Bronchial epithelial cell (primary cell): ENCODE results near the gene DBF4B. TPM values are rescaled to one million over a fixed set of nuclear protein-coding genes. Genes with fewer than 3 reads are reported as not detected.
"Not testable (repeated sequence)": the region's sequence is repeated elsewhere in the genome, so short reads cannot be mapped to it uniquely, and the experiment has no call there.

Experiments
- DNase-seq: peaks from one replicate; pipeline ENCODE4 v3.0.0-alpha.2; 2010; ENCODE audit warnings: low read depth
- FAIRE-seq: peaks from 2 replicates; lab custom pipeline; 2011; peaks lifted over from hg19 to GRCh38; lab: Jason Lieb, UNC
- H3K27me3 ChIP-seq: 2 replicates; pipeline ENCODE4 v1.5.1; 2011; ENCODE audit warnings: low read length; ENCODE audit not compliant: control insufficient read depth, insufficient read depth
- H3K36me3 ChIP-seq: 2 replicates; pipeline ENCODE4 v1.5.1; 2011; ENCODE audit warnings: low read length; ENCODE audit not compliant: control insufficient read depth, insufficient read depth
- H3K4me3 ChIP-seq: 2 replicates; pipeline ENCODE4 v1.5.1; 2011; ENCODE audit warnings: mild to moderate bottlenecking, low read depth, low read length, control low read depth
- total RNA-seq: library from RNA; depleted of rRNA; stranded (reverse); fragments of >200 nt; gene quantifications from 2 replicates; pipeline ENCODE4 v1.2.1, GENCODE V29; 2014
- TF ChIP-seq, protein P1 (sequence below): IDR thresholded peaks from 2 replicates; pipeline ENCODE4 v1.5.1; 2011; ENCODE audit warnings: mild to moderate bottlenecking, moderate library complexity, low read length, control low read depth, inconsistent platforms; ENCODE audit not compliant: insufficient read depth, severe bottlenecking

The DBF4B gene
- total RNA-seq, 1 donor from 2014 or later, result 0.79 TPM

DNA sequence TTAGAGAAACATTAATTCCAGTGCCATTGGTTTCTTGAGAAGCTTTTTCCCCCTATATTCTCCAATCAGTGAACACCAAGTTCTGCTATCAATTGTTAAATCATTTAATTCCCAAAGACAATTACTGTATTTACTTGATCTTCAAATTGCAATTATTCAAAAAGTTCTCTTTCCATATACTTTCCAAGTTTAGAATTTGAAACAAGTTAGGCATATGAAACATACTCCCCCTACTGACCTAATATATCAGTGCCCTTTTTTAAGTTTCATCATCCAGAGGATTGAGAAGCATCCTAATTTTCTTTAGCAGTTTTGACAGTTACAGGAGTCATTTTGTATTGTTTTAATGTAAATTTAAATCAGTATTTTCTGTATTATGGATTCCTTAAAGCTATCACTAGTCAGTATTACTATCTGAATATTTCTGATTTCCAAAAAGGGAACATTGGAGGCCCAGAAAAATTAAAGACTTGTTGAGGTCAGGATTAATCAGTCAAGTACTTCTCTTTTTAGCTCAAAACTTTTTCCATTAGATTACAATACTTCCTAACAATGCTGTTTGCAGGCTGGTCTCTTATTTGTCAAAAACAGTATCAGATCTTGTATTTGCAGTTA is 35.9 kb upstream of the DBF4B start:
- H3K4me3 ChIP-seq, result no peak overlapping the region
- DNase-seq, result peak; percentile 34
- H3K36me3 ChIP-seq, result no peaks in the 10 kb centered on the region
- H3K27me3 ChIP-seq, result no peaks in the 10 kb centered on the region
- TF ChIP-seq, protein P1, sequence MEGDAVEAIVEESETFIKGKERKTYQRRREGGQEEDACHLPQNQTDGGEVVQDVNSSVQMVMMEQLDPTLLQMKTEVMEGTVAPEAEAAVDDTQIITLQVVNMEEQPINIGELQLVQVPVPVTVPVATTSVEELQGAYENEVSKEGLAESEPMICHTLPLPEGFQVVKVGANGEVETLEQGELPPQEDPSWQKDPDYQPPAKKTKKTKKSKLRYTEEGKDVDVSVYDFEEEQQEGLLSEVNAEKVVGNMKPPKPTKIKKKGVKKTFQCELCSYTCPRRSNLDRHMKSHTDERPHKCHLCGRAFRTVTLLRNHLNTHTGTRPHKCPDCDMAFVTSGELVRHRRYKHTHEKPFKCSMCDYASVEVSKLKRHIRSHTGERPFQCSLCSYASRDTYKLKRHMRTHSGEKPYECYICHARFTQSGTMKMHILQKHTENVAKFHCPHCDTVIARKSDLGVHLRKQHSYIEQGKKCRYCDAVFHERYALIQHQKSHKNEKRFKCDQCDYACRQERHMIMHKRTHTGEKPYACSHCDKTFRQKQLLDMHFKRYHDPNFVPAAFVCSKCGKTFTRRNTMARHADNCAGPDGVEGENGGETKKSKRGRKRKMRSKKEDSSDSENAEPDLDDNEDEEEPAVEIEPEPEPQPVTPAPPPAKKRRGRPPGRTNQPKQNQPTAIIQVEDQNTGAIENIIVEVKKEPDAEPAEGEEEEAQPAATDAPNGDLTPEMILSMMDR, result peak; percentile 28
- no peak for FAIRE-seq

DNA sequence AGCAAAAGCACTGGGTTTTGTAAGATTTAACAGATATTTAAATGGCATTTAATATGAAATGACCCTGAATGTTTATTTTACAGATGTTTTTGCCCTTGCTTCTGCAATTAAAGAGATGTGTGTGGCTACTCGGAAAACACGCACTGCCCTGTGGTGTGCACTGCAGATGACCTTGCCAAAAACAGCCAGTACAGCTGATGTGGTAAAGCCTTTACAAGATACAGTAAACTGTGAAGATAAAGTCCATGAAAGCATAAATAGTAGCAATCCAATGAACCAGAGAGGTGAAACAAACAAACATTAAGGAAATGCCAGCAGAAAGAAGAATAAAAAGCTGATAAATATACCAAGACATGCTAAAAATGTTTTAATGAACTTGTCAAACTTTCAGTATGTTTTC is 34.6 kb upstream of the DBF4B start:
- TF ChIP-seq, protein P1, result no peak

DNA sequence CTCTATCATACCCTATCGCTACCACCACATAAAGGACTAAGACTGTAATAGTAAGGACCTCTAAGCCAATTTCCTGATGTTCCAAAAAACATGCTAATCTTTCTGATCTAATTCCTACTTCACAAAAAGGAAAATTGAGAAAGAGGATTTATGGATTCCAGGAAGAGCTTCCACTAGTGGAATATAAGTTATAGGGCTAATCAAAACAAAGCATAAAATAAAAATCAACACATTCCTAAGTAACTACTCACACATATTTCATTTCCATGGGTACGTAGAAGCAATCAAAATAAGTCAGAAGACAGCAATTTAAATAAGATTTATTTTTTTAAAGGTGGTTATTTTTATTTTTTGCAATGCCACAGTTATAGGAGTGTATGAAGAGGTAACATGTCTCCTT is 31.3 kb upstream of the DBF4B start:
- Histone ChIP-seq H3K27me3 (no peaks in the 10 kb centered on the region), H3K36me3 (peaks cover 7% of the 10 kb centered on the region), H3K4me3 (no peak overlapping the region)
- FAIRE-seq, result no peak
- TF ChIP-seq, protein P1, result no peak
- DNase-seq, result no peak

More for the DNA sequence above, 34.6 kb upstream of the DBF4B start:
- DNase-seq (no peak), FAIRE-seq (no peak)
- Histone ChIP-seq H3K36me3 (peaks cover 3% of the 10 kb centered on the region), H3K27me3 (no peaks in the 10 kb centered on the region), H3K4me3 (no peak overlapping the region)

DNA sequence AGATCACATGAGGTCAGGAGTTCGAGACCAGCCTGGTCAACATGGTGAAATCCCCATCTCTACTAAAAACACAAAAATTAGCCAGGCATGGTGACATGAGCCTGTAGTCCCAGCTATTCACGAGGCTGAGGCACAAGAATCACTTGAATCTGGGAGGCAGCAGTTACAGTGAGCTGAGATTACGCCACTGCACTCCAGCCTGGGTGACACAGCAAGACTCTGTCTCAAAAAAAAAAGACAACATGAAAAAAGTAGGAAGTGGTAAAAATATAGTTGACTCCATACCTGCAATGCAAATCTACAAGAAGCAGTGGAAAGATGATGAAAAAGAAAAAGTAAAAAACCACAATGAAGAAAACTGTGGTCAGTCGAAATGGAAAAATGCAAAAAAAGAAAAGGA is 25.2 kb upstream of the DBF4B start:
- H3K27me3 ChIP-seq, DNase-seq, H3K36me3 ChIP-seq, H3K4me3 ChIP-seq, FAIRE-seq: not testable (repeated sequence)

DNA sequence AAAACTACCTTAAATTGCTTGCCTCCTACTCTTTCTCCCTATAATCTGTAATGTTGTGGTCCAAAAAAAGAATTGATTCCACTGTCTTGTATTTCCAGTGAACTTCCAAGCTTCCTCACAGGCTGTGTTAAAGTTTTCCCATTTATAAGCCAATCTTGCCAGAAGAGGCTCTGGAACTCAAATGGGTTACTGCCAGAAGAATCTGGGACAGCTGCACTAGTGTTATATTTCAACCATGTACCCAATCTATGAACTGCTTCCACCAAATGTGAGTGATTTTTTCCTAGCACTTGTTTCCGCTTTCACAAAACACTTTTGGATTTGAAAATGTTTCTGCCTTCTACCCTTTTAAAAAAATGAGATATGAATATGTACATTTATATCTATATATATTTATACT is 20.7 kb upstream of the DBF4B start:
- H3K36me3 ChIP-seq, result no peaks in the 10 kb centered on the region
- TF ChIP-seq, protein P1, result no peak
- no peak for FAIRE-seq
- DNase-seq, result no peak
- no peaks in the 10 kb centered on the region for H3K27me3 ChIP-seq
- no peak overlapping the region for H3K4me3 ChIP-seq

DNA sequence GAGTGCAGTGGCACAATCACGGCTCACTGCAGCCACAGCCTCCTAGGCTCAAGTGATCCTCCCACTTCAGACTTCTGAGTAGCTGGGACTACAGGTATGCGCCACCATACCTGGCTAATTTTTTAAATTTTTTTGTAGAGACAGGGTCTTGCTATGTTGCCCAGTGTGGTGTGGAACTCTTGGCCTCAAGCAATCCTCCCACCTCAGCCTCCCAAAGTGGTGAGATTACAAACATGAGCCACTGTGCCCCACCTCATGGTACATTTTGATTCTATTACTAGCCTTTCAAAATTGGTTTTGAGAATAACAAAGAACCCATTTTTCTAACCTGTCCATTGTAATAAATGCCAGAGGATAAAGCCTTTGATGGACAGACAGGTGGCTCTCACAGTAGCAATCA is 20.3 kb upstream of the DBF4B start:
- H3K27me3 ChIP-seq, result no peaks in the 10 kb centered on the region
- DNase-seq (no peak), FAIRE-seq (no peak)
- H3K36me3 ChIP-seq, result no peaks in the 10 kb centered on the region
- TF ChIP-seq, protein P1, result no peak
- H3K4me3 ChIP-seq, result no peak overlapping the region
